WI38 (cell line): ENCODE data around the gene MTMR11.
A peak's percentile ranks its signal among the peaks of the same experiment; 100 is the strongest.

Experiments used
- H3K4me3 ChIP-seq: 2 replicates; pipeline ENCODE4 v1.5.1; 2011; ENCODE audit warnings: low read depth, mild to moderate bottlenecking, control low read depth, low read length
- TF ChIP-seq, protein P1 (sequence below): IDR thresholded peaks from 2 replicates; pipeline ENCODE4 v1.5.1; 2012; ENCODE audit warnings: low read depth, mild to moderate bottlenecking, control low read depth, low read length

The MTMR11 gene

DNA sequence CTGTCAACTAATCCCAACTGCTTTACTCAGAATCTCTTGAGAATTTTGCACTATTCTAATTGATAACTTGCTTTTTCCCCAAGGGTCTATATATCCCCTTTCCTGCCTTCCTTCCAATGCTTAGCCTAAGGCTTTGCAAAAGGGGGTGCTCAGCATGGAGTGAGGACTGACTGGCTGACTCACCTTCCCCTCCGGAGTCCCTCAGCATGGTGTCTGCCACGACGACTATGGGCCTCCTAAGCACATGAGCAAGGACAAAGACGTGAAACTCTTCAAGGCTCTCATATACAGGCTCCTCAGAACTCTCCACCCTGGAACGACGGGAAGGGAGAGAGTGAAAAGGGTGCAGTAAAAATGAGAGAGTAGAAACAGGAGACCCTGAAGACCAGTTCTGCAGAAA, 13.2 kb upstream of the MTMR11 start:
- TF ChIP-seq, protein P1, sequence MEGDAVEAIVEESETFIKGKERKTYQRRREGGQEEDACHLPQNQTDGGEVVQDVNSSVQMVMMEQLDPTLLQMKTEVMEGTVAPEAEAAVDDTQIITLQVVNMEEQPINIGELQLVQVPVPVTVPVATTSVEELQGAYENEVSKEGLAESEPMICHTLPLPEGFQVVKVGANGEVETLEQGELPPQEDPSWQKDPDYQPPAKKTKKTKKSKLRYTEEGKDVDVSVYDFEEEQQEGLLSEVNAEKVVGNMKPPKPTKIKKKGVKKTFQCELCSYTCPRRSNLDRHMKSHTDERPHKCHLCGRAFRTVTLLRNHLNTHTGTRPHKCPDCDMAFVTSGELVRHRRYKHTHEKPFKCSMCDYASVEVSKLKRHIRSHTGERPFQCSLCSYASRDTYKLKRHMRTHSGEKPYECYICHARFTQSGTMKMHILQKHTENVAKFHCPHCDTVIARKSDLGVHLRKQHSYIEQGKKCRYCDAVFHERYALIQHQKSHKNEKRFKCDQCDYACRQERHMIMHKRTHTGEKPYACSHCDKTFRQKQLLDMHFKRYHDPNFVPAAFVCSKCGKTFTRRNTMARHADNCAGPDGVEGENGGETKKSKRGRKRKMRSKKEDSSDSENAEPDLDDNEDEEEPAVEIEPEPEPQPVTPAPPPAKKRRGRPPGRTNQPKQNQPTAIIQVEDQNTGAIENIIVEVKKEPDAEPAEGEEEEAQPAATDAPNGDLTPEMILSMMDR, result no peak
- no peak overlapping the region for H3K4me3 ChIP-seq

DNA sequence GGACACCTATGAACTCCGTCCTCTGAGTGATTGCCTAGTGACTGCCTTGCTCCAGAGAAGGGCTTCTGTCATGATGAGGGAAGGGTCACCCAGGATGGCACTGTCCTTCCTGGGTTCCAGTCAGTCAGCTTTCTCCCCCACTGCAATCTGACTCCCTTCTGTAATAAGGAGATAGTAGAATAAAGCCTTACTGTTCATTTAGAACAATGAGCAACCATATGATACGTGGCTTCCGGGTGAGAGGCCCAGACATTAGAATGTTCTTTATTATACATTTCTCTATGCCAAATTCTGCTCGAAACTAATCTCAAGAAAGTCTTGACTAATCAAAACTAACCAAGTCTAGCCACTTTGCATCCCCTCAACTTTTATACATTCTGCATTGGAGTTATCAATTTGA, 8.5 kb upstream of the MTMR11 start:
- no peak overlapping the region for H3K4me3 ChIP-seq
- TF ChIP-seq, protein P1, result no peak

DNA sequence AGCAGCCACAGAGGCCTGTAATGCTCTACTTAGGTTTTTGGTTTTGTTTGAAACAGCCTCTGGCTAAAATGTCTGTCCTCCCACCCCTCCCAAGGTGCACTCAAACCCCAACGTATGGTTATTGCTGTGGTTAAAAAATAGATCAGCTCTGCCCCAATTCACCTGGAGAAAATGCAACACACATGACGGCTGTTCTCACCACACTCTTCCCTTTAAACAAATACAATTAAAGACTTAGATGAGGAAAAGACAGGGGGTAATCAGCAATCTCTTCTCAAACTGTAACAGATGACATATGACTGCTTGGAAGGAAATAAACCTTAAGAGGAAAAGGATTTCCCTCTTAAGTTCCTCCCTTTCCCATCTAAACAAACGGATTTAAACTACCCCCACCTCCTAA, 6.2 kb upstream of the MTMR11 start:
- H3K4me3 ChIP-seq, result no peak overlapping the region
- TF ChIP-seq, protein P1, result no peak

DNA sequence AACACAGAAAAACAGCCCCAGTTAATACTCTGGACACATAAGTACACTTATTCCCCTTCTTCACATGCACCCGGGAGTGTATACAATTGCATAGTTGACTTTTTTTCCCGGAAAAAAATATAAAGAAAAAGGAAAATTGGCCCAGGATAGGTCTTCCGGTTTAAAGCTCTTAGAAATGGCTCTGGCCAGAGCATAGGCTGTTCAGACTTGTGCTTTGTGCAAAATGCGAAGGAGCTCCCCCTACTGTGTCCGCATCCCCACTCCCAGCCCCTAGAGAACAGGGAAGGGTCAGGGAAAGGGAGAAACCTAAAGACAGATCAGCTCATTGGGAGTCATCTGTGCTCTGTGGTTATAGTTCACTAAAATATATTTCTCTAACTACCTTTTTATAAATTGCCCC, 5.5 kb upstream of the MTMR11 start:
- TF ChIP-seq, protein P1, result peak; percentile 26; the same call in 1 of the 2 replicates
- H3K4me3 ChIP-seq, result no peak overlapping the region

DNA sequence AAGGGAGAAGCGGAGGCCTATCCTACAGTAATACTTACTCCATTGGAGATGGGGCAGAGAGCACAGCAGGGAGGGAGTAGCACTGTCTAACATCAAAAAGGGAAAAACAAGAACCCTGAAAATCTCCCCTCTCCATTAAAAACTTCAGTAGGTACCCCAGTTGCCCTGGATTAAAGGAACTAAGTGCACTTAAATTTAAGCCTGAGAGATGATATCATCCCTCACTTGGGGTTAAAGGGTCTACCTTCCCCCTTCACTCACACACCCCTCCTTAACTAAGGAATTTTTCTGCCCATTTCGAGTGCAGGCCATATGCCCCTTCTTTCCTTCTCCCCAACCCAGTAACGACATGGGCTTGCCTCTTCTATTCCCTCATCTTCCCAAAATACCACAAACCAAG, 3.7 kb upstream of the MTMR11 start:
- TF ChIP-seq, protein P1, result no peak

DNA sequence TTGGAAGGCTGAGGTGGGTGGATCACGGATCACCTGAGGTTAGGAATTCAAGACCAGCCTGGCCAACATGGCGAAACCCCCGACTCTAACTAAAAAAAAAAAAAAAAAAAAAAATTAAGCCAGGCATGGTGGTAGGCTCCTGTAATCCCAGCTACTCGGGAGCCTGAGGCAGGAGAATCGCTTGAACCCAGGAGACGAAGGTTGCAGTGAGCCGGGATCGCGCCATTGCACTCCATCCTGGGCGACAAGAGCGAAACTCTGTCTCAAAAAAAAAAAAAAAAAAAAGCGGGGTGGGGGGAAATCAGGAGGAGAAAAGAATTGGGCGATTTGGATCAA, 2.0 kb upstream of the MTMR11 start:
- peak overlapping the region; percentile 25 for H3K4me3 ChIP-seq

More for the DNA sequence above, 3.7 kb upstream of the MTMR11 start:
- H3K4me3 ChIP-seq, result no peak overlapping the region

DNA sequence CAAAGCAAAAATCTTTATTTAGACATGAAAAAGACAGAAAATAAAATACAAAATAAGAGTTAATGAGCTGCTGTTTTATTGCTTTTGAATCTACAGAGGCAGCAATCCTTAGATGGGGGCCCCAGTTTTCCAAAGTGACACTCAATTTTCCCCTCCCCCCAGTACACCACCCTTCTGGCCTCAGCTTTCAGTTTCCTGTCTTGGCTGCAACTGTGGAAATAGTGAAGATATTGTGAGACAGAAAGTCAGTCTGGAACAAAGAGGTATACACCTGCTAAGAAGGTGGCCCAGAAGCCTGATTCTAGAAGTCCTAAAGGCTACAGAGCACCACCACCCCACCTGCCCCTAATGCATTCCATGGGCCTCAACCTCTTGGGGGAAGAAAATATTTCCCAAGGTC, 1.1 kb upstream of the MTMR11 start:
- no peak overlapping the region for H3K4me3 ChIP-seq
- TF ChIP-seq, protein P1, result no peak

DNA sequence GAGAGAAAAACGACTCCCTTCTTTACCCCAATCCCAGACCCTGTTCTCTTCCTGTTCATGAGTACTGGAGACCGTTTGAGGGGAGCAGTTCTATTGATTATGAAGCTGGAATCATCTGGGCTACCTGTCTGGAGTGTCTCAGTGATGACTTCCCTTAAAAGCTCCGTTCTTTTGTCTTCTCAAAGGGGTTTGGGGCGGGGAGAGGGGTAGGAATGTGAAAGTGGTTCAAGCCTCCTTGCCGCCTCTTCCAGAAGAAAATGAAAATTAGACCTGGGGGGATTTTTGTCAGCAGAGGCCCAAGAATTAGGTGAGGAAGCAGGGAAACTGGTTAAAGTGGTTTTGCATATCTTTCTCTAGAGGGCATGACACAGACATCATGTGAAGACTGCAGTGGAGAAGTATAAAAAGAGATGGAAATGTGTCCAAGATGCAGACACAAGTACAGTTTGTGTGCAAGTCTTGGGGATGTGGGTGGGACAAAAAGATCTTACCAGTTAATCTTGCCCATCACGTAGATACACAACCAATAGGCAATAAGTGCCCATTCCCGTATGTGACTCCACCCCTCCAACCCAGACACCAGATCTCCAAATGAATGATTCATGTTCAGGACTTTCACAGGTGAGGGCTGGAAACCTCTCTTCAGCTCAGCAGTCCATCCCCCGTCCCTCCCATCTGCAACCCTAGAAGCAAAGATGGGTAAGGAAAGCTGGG, 470 bp upstream of the MTMR11 start:
- TF ChIP-seq, protein P1, result no peak; the same call in 1 of the 2 replicates
- peak overlapping the region; percentile 66 for H3K4me3 ChIP-seq
